GM12801 (cell line): Measurements from ENCODE around the gene SHBG.

Source experiments
- CTCF ChIP-seq: IDR thresholded peaks from one replicate; pipeline ENCODE4 v1.5.1; 2011; ENCODE audit warnings: control low read depth; ENCODE audit not compliant: insufficient read length; ENCODE audit errors: extremely low read depth

Gene SHBG

GRCh38 chr17:7650509-7651096 lies 20.7 kb downstream of the SHBG start, which contains the start of gene ATP1B2:
ATP1B2 (plus strand) TSS chr17:7650926; CDS start chr17:7651519, 593 bp downstream.
- TF ChIP-seq CTCF = no peak

- no peak for TF ChIP-seq CTCF
Measured at GRCh38 chr17:7651097-7651664, 21.2 kb downstream of the SHBG start.

GRCh38 chr17:7651665-7652387 lies 21.9 kb downstream of the SHBG start:
- no peak for TF ChIP-seq CTCF

- no peak for TF ChIP-seq CTCF
Measured at GRCh38 chr17:7652388-7653356, 22.7 kb downstream of the SHBG start.

- TF ChIP-seq CTCF = no peak
Measured at GRCh38 chr17:7654832-7655540, 25.1 kb downstream of the SHBG start.

GRCh38 chr17:7655541-7655840 lies 25.6 kb downstream of the SHBG start:
- TF ChIP-seq CTCF = no peak
